Esophagus muscularis mucosa (tissue), 4 donors: Measurements from ENCODE around the gene PCNX2.

Experiments used
- EP300 ChIP-seq: sonication (generic); formaldehyde crosslinking; IDR thresholded peaks from one replicate; pipeline ENCODE4 v1.6.1; 2017; ENCODE audit warnings: antibody characterized with exemption
- POLR2A ChIP-seq: fragments of 450-650 bp; IDR thresholded peaks from one replicate; pipeline ENCODE4 v1.6.1; 2017; ENCODE audit warnings: antibody characterized with exemption, moderate library complexity, mild to moderate bottlenecking, low read depth
- POLR2AphosphoS5 ChIP-seq, 2 donors: sonication (generic); formaldehyde crosslinking; IDR thresholded peaks; one replicate each; pipeline ENCODE4 v1.6.1; 2017; ENCODE audit warnings: antibody characterized with exemption in 2 of 2
- TF ChIP-seq, protein P1 (sequence below), 3 experiments: fragments of 200-600 bp in 2 of 3; fragments of 450-650 bp in 1 of 3; sonication (generic) in 2 of 3; IDR thresholded peaks; one replicate each; pipeline ENCODE4 v1.5.1; 2017 to 2019; ENCODE audit warnings: antibody characterized with exemption in 3 of 3, mild to moderate bottlenecking in 2 of 3, moderate library complexity in 1 of 3

DNA sequence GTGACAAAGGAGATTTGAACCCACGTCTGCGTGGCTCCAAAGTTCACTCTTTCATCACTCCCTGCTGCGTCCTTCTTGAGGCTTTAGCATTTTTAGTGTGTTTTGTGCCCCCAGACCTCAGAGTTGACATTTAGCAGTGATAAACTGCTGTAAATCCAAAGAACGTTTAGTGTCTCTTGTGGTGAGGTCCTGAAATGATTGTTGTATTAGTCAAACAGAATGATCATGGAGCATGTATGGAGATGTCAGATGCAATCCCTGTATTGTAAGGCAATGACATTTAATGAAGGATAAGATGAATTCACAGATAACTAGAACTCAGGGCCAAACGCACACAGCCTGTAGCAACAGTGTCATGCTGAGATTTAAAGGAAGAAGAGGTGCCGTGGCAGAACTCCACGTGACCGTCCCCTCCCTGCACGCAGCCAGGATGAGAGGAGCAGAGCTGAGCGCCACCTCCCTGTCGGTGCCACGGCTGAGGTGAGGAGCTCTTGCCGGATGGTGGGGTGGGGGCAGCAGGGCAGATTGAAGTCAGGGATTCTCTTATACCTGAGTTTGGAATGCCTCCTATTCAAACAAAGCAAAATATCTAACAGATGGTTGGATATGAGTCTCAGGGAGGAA, 315.1 kb downstream of the PCNX2 start:
- TF ChIP-seq, protein P1, sequence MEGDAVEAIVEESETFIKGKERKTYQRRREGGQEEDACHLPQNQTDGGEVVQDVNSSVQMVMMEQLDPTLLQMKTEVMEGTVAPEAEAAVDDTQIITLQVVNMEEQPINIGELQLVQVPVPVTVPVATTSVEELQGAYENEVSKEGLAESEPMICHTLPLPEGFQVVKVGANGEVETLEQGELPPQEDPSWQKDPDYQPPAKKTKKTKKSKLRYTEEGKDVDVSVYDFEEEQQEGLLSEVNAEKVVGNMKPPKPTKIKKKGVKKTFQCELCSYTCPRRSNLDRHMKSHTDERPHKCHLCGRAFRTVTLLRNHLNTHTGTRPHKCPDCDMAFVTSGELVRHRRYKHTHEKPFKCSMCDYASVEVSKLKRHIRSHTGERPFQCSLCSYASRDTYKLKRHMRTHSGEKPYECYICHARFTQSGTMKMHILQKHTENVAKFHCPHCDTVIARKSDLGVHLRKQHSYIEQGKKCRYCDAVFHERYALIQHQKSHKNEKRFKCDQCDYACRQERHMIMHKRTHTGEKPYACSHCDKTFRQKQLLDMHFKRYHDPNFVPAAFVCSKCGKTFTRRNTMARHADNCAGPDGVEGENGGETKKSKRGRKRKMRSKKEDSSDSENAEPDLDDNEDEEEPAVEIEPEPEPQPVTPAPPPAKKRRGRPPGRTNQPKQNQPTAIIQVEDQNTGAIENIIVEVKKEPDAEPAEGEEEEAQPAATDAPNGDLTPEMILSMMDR (IDR thresholded peaks at IDR 0.05): no peak
- TF ChIP-seq POLR2A (no peak), POLR2AphosphoS5 (IDR thresholded peaks at IDR 0.05) (no peak), EP300 (no peak)
